Brain microvascular endothelial cell (primary cell): ENCODE results near the gene C1QL4.

ENCODE experiments used
- DNase-seq: peaks from one replicate; pipeline ENCODE4 v3.0.0-alpha.2; 2020
- H3K27ac ChIP-seq: fragments of 250-450 bp; sonication (Bioruptor Pico); 2 replicates; pipeline ENCODE4 v1.5.1; 2020; ENCODE audit warnings: mild to moderate bottlenecking, moderate library complexity
- H3K27me3 ChIP-seq: fragments of 250-450 bp; sonication (Bioruptor Pico); replicated peaks from 2 replicates; pipeline ENCODE4 v1.5.1; 2020; ENCODE audit warnings: mild to moderate bottlenecking
- H3K36me3 ChIP-seq: fragments of 250-450 bp; sonication (Bioruptor Pico); replicated peaks from 2 replicates; pipeline ENCODE4 v1.5.1; 2020; ENCODE audit warnings: mild to moderate bottlenecking
- H3K4me3 ChIP-seq: 2 replicates; pipeline ENCODE4 v1.5.1; 2011; ENCODE audit warnings: low read depth, mild to moderate bottlenecking, control low read depth, low read length, moderate library complexity
- in situ Hi-C: cut with HindIII; loops from 2 replicates; pipeline ENCODE4 v1.10.0; 2017; ENCODE audit warnings: low sequenced_read_pairs, low pct_ligation_motif_present
- TF ChIP-seq, protein P1 (sequence below): IDR thresholded peaks from 2 replicates; pipeline ENCODE4 v1.5.1; 2011; ENCODE audit warnings: low read depth, mild to moderate bottlenecking, moderate library complexity, low read length, control low read depth, inconsistent platforms; ENCODE audit errors: missing control alignments

Gene C1QL4

DNA sequence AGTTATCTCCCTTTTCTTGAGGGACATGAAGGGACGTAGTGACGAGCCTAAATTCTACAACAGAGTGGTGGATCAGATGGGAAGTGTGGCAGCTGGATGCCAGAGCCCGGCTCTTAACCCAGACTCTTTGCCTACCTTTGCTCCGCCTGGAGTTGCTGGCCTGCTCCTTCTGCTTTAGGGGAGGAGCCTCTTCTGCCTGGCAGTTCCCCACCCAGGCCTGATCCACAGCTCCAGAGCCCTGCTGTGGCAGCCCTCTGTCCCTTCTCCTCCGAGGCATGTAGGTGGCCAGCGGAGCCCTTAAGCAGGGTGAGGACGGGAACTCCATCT is 44.3 kb downstream of the C1QL4 start:
- no peak for DNase-seq
- TF ChIP-seq, protein P1, sequence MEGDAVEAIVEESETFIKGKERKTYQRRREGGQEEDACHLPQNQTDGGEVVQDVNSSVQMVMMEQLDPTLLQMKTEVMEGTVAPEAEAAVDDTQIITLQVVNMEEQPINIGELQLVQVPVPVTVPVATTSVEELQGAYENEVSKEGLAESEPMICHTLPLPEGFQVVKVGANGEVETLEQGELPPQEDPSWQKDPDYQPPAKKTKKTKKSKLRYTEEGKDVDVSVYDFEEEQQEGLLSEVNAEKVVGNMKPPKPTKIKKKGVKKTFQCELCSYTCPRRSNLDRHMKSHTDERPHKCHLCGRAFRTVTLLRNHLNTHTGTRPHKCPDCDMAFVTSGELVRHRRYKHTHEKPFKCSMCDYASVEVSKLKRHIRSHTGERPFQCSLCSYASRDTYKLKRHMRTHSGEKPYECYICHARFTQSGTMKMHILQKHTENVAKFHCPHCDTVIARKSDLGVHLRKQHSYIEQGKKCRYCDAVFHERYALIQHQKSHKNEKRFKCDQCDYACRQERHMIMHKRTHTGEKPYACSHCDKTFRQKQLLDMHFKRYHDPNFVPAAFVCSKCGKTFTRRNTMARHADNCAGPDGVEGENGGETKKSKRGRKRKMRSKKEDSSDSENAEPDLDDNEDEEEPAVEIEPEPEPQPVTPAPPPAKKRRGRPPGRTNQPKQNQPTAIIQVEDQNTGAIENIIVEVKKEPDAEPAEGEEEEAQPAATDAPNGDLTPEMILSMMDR, result no peak
- Histone ChIP-seq H3K27ac (no peak overlapping the region), H3K27me3 (peaks cover 32% of the 10 kb centered on the region), H3K36me3 (no peaks in the 10 kb centered on the region), H3K4me3 (no peak overlapping the region)
- in situ Hi-C loops, result no loop called here

DNA sequence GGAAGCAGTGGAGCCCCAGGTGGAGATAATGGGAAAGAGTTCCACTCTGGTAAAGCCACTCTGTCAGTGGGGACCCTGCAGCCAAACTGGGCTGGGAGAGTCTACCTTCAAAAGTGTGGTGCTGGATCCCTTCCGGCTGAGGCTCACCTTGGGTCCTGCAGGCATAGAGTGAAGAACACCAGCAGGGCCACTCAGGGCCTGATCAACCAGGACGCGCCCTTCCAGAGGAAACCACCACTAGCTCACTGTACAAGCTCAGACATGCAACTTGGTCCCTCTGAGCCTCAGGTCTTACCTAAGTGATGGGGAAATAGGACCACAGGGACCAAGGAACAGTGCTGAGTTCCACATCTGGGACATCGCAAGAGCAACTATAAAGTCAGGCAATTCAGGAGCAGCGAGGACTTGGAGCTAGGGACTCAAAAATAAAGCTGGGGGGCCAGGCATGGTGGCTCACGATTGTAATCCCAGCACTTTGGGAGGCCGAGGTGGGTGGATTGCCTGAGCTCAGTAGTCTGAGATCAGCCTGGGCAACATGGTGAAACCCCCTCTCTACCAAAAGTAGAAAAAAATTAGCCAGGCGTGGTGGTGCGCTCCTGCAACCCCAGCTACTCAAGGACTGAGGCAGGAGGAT is 47.9 kb downstream of the C1QL4 start:
- Histone ChIP-seq H3K4me3 (no peak overlapping the region), H3K27me3 (peaks cover under 1% of the 10 kb centered on the region), H3K36me3 (no peaks in the 10 kb centered on the region), H3K27ac (no peak overlapping the region)
- in situ Hi-C loops, result no loop called here
- DNase-seq, result no peak
- TF ChIP-seq, protein P1, result no peak

DNA sequence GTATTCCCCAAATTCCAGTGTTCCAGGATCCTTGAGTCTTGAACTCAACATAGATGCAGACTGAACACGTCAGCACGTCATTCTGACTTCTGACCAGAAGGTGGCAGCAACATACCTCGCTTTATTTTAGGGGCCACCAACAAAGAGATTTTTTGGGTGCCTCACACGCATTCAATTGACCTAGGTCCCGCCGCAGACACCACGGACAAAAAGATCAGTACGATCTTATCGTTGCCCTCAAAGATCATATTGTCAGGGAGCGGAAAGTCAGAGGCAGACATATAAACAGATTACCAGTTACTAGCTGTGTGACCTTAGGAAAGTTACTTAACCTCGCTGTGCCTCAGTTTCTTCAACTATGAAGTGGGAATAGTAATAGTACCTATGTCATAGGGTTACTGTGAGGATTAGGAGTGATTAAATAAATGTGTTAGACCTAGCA is 48.6 kb downstream of the C1QL4 start:
- Histone ChIP-seq H3K4me3 (no peak overlapping the region), H3K36me3 (no peaks in the 10 kb centered on the region), H3K27ac (no peak overlapping the region), H3K27me3 (no peaks in the 10 kb centered on the region)
- TF ChIP-seq, protein P1, result peak; percentile 84
- in situ Hi-C loops, result no loop called here
- peak; percentile 45 for DNase-seq

DNA sequence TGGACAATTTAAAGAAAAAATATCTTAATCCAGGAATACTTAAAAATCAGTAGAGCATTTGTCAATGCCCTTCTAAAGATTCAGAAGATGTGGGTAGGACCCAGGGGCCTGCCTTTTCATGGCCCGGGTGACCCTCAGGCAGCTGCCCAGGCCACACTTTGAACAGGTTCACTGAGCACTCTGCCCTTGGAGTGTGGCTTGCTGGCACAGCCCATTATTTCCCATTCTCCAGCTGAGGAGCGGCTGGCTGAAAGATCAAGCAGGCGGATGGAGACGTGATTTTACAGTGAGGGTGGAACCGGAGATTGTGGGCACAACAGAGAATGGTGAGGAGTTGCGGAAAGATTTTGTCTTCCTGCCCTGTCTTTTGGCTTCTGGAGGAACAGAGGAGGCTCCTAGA is 49.1 kb downstream of the C1QL4 start:
- TF ChIP-seq, protein P1, result no peak
- Histone ChIP-seq H3K36me3 (no peaks in the 10 kb centered on the region), H3K4me3 (no peak overlapping the region), H3K27ac (no peak overlapping the region), H3K27me3 (no peaks in the 10 kb centered on the region)
- DNase-seq, result no peak
- in situ Hi-C loops, result no loop called here

DNA sequence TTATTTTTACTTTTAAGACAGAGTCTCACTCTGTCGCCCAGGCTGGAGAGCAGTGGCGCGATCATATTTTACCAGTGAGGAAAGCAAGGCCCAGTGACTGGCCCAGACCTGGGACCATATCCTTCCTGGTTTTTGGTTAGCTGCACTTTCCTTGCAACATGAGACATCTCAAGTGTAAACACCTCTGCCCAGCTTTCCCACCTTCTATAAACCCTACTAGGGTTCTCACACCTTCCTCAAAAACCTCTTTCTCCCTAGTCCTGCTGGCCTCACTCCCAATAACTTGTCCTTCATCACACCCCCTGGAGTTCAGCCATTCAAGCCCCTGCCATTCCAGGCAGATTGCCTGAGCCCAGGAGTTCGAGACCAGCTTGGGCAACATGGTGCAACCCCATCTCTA is 52.3 kb downstream of the C1QL4 start:
- no peak for DNase-seq
- no peaks in the 10 kb centered on the region for H3K27me3 ChIP-seq
- no peaks in the 10 kb centered on the region for H3K36me3 ChIP-seq
- no peak overlapping the region for H3K4me3 ChIP-seq
- TF ChIP-seq, protein P1, result no peak
- no peak overlapping the region for H3K27ac ChIP-seq
- in situ Hi-C loops, result no loop called here
